K562 (cell line): Measurements from ENCODE around the gene CMTM1. TPM values are rescaled to one million over a fixed set of nuclear protein-coding genes. Genes with fewer than 3 reads are reported as not detected.

Experiments
- CC2D1A ChIP-seq: fragments of 450-650 bp; IDR thresholded peaks from 2 replicates; pipeline ENCODE4 v1.6.1; 2017; ENCODE audit warnings: mild to moderate bottlenecking
- CTBP1 ChIP-seq: fragments of 450-650 bp; IDR thresholded peaks from 2 replicates; pipeline ENCODE4 v1.6.1; 2016; ENCODE audit warnings: borderline replicate concordance
- EP400 ChIP-seq: fragments of 450-650 bp; IDR thresholded peaks from 2 replicates; pipeline ENCODE4 v1.6.1; 2017; ENCODE audit warnings: antibody characterized with exemption, mild to moderate bottlenecking, moderate library complexity
- FIP1L1 ChIP-seq: fragments of 200-400 bp; formaldehyde crosslinking; IDR thresholded peaks from 2 replicates; pipeline ENCODE4 v1.6.1; 2018; ENCODE audit warnings: mild to moderate bottlenecking, low read depth, low read length; ENCODE audit not compliant: poor library complexity, severe bottlenecking
- HCFC1 ChIP-seq: IDR thresholded peaks from 2 replicates; pipeline ENCODE4 v1.6.1; 2012; ENCODE audit warnings: low read depth, low read length, improper control_type of control experiment
- HDAC8 ChIP-seq: fragments of 450-650 bp; IDR thresholded peaks from 2 replicates; pipeline ENCODE4 v1.6.1; 2016; ENCODE audit warnings: mild to moderate bottlenecking, missing genetic modification characterization, moderate library complexity, missing compliant biosample characterization
- HSF4 ChIP-seq: fragments of 250-450 bp; sonication (Bioruptor Pico); IDR thresholded peaks from 2 replicates; pipeline ENCODE4 v2.1.2; 2022; ENCODE audit warnings: mild to moderate bottlenecking, moderate library complexity, borderline replicate concordance
- RFX1 ChIP-seq: fragments of 450-650 bp; IDR thresholded peaks from 2 replicates; pipeline ENCODE4 v1.6.1; 2016; ENCODE audit warnings: mild to moderate bottlenecking, moderate library complexity
- ZNF124 ChIP-seq: sonication (generic); formaldehyde crosslinking; IDR thresholded peaks from 2 replicates; pipeline ENCODE4 v1.8.1; 2022; ENCODE audit warnings: missing genetic modification reagents
- ZNF165 ChIP-seq: fragments of 250-450 bp; sonication (Bioruptor Pico); IDR thresholded peaks from 2 replicates; pipeline ENCODE4 v1.4.0; 2020; ENCODE audit warnings: borderline replicate concordance
- ZNF282 ChIP-seq: sonication (generic); formaldehyde crosslinking; IDR thresholded peaks from 2 replicates; pipeline ENCODE4 v1.8.1; 2023; ENCODE audit warnings: missing genetic modification reagents
- ZNF583 ChIP-seq: fragments of 250-450 bp; sonication (Bioruptor Pico); IDR thresholded peaks from 2 replicates; pipeline ENCODE4 v1.4.0; 2020
- ZNF584 ChIP-seq: fragments of 200-800 bp; sonication (Bioruptor generic); IDR thresholded peaks from 2 replicates; pipeline ENCODE4 v1.6.1; 2016; ENCODE audit warnings: low read depth, mild to moderate bottlenecking, missing genetic modification characterization, missing compliant biosample characterization
- ZNF696 ChIP-seq: fragments of 250-450 bp; sonication (Bioruptor Pico); conservative IDR thresholded peaks from 2 replicates; pipeline ENCODE4 v1.4.0; 2020; ENCODE audit warnings: mild to moderate bottlenecking, moderate library complexity
- polyA plus RNA-seq, 8 experiments: library from polyadenylated mRNA; depleted of rRNA in 4 of 8; stranded (reverse) in 5 of 8; unstranded in 3 of 8; fragments of >200 nt; fragmentation: Nextera tagmentation in 2 of 8; fragmentation: Illumina TruSeq in 1 of 8; extraction: Ambion mirVana in 2 of 8; extraction: Trizol in 1 of 8; gene quantifications; 2 replicates each; pipeline versions ENCODE4 v1.2.1 to v1.2.3, GENCODE V29; 2011 to 2014; ENCODE audit warnings: inconsistent platforms in 1 of 8, missing spikeins in 1 of 8
- total RNA-seq, 7 experiments: library from RNA; depleted of rRNA in 6 of 7; stranded (reverse); fragments of >200 nt in 6 of 7; fragmentation: Illumina TruSeq in 2 of 7; extraction: Trizol in 2 of 7; gene quantifications; 2 replicates each; pipeline versions ENCODE4 v1.2.1 to v1.2.3, GENCODE V29; 2011 to 2021; ENCODE audit warnings: low replicate concordance in 1 of 7
- TF ChIP-seq, protein P1 (sequence below): fragments of 450-650 bp; IDR thresholded peaks from 2 replicates; pipeline ENCODE4 v1.6.1; 2017; ENCODE audit warnings: antibody characterized with exemption, mild to moderate bottlenecking
- TF ChIP-seq, protein P2 (sequence below), 2 experiments: fragments of 450-650 bp in 1 of 2; sonication (generic) in 1 of 2; formaldehyde crosslinking; conservative IDR thresholded peaks; 2 replicates each; pipeline versions ENCODE4 v1.4.0 to v1.8.1; 2020 to 2022; ENCODE audit warnings: mild to moderate bottlenecking in 1 of 2, missing genetic modification reagents in 1 of 2
- TF ChIP-seq, protein P3 (sequence below): fragments of 250-450 bp; sonication (Bioruptor Pico); IDR thresholded peaks from 2 replicates; pipeline ENCODE4 v1.8.0; 2022; ENCODE audit warnings: moderate library complexity, mild to moderate bottlenecking, inconsistent platforms

Gene CMTM1
- total and polyA plus RNA-seq, 9 of the 15 experiments (the other 6 are each of a cell fraction or from before 2014, with no cell fraction given): 0.25 to 2.6 (median 1.1) TPM; not detected in 2

DNA sequence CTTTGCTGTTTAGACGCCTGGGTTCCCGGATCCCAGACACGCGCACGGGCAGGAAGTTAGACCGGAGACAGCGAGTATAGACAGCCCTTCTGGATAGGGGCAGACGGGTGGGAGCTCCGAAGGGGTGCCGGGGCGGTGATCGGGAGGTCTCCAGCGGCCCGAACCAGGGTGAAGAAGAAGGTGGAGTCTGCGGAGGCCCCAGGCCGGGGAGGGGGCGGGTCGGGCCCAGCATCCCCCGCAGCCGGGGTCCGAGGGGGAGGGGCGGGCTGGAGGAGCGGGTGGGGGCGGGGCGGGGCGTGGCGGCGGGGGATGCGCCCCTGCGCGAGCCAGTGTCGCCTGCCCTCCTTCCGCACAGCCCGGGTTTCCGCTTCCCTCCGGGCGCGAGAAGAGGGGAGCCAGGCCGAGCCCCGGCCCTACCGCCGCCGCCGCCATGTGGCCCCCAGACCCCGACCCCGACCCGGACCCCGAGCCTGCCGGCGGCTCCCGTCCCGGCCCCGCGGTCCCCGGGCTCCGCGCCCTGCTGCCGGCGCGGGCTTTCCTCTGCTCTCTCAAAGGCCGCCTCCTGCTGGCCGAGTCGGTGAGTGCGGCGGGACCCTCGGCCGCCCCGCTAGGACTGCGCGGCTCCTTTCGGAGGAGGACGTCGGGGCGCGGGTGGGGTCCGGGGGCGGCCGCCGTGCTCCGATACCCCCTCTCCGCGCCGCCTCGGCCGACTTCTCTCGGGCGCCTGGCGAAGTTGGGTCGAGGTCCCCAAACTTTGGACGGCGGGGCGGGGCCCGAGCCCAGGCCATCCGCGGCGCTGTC, 38.3 kb downstream of the CMTM1 start, which contains the start of gene CMTM3 (continued):
- TF ChIP-seq, protein P1, sequence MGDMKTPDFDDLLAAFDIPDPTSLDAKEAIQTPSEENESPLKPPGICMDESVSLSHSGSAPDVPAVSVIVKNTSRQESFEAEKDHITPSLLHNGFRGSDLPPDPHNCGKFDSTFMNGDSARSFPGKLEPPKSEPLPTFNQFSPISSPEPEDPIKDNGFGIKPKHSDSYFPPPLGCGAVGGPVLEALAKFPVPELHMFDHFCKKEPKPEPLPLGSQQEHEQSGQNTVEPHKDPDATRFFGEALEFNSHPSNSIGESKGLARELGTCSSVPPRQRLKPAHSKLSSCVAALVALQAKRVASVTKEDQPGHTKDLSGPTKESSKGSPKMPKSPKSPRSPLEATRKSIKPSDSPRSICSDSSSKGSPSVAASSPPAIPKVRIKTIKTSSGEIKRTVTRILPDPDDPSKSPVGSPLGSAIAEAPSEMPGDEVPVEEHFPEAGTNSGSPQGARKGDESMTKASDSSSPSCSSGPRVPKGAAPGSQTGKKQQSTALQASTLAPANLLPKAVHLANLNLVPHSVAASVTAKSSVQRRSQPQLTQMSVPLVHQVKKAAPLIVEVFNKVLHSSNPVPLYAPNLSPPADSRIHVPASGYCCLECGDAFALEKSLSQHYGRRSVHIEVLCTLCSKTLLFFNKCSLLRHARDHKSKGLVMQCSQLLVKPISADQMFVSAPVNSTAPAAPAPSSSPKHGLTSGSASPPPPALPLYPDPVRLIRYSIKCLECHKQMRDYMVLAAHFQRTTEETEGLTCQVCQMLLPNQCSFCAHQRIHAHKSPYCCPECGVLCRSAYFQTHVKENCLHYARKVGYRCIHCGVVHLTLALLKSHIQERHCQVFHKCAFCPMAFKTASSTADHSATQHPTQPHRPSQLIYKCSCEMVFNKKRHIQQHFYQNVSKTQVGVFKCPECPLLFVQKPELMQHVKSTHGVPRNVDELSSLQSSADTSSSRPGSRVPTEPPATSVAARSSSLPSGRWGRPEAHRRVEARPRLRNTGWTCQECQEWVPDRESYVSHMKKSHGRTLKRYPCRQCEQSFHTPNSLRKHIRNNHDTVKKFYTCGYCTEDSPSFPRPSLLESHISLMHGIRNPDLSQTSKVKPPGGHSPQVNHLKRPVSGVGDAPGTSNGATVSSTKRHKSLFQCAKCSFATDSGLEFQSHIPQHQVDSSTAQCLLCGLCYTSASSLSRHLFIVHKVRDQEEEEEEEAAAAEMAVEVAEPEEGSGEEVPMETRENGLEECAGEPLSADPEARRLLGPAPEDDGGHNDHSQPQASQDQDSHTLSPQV: no peak
- TF ChIP-seq HCFC1 (no peak), ZNF165 (CRISPR knock-in tag) (no peak), CTBP1 (0 out of 2 replicates have a peak, but pooled peaks have one; percentile 12), ZNF584 (no peak), CC2D1A (no peak), ZNF282 (CRISPR knock-in tag) (no peak), RFX1 (no peak), EP400 (peak; percentile 51; the same call in 1 of the 2 replicates), FIP1L1 (no peak), ZNF696 (CRISPR knock-in tag) (no peak), HDAC8 (tag) (no peak), ZNF583 (CRISPR knock-in tag) (no peak), HSF4 (no peak), ZNF124 (no peak)
- TF ChIP-seq, protein P2, sequence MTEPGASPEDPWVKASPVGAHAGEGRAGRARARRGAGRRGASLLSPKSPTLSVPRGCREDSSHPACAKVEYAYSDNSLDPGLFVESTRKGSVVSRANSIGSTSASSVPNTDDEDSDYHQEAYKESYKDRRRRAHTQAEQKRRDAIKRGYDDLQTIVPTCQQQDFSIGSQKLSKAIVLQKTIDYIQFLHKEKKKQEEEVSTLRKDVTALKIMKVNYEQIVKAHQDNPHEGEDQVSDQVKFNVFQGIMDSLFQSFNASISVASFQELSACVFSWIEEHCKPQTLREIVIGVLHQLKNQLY (CRISPR knock-in tag; conservative IDR thresholded peaks at IDR 0.05): no peak
- TF ChIP-seq, protein P3, sequence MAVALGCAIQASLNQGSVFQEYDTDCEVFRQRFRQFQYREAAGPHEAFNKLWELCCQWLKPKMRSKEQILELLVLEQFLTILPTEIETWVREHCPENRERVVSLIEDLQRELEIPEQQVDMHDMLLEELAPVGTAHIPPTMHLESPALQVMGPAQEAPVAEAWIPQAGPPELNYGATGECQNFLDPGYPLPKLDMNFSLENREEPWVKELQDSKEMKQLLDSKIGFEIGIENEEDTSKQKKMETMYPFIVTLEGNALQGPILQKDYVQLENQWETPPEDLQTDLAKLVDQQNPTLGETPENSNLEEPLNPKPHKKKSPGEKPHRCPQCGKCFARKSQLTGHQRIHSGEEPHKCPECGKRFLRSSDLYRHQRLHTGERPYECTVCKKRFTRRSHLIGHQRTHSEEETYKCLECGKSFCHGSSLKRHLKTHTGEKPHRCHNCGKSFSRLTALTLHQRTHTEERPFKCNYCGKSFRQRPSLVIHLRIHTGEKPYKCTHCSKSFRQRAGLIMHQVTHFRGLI (CRISPR knock-in tag): no peak
